SK-N-SH (cell line): ENCODE results near the gene STUB1. TPM values are rescaled to one million over a fixed set of nuclear protein-coding genes. Genes with fewer than 3 reads are reported as not detected.
"Not testable (repeated sequence)": the region's sequence is repeated elsewhere in the genome, so short reads cannot be mapped to it uniquely, and the experiment has no call there.

Experiments
- CTCF ChIA-PET: fragments of 300-600, 350-600 bp; formaldehyde crosslinking; extraction: SDS; loops from one replicate; lab custom pipeline; 2021; lab: Yijun Ruan, JAX
- POLR2A ChIA-PET: fragments of 350-600 bp; sonication (Branson Sonifier 250); formaldehyde crosslinking; extraction: SDS; loops from one replicate; lab custom pipeline; 2020; ENCODE audit warnings: antibody characterized with exemption, inconsistent platforms; lab: Yijun Ruan, JAX
- DNase-seq: peaks from one replicate; pipeline ENCODE4 v3.0.0; 2012
- H2AFZ ChIP-seq: fragments of 200-600 bp; sonication (generic); 2 replicates; pipeline ENCODE4 v1.8.1; 2016; ENCODE audit warnings: antibody characterized with exemption, mild to moderate bottlenecking, low read depth
- H3F3A ChIP-seq: fragments of 200-600 bp; sonication (generic); replicated peaks from 2 replicates; pipeline ENCODE3; 2016; ENCODE audit warnings: antibody characterized with exemption, mild to moderate bottlenecking; ENCODE audit not compliant: insufficient read depth
- H3K27ac ChIP-seq, 2 experiments: fragments of 200-500 bp in 1 of 2; fragments of 200-600 bp in 1 of 2; sonication (Bioruptor generic) in 1 of 2; sonication (generic), shearing (Covaris generic) in 1 of 2; 2 replicates each; pipeline versions ENCODE4 v1.5.1 to v1.6.1; 2014 to 2016; ENCODE audit warnings: low read depth in 2 of 2, inconsistent platforms in 1 of 2, low read length in 1 of 2, mild to moderate bottlenecking in 1 of 2, mixed read lengths in 1 of 2
- H3K27me3 ChIP-seq: fragments of 200-600 bp; sonication (generic), shearing (Covaris generic); 2 replicates; pipeline ENCODE4 v1.6.1; 2016; ENCODE audit warnings: mixed run types; ENCODE audit not compliant: insufficient read depth
- H3K36me3 ChIP-seq, 2 experiments: fragments of 200-500 bp in 1 of 2; fragments of 200-600 bp in 1 of 2; sonication (Bioruptor generic) in 1 of 2; sonication (generic) in 1 of 2; replicated peaks in 1 of 2; 2 replicates each; pipeline versions ENCODE3 to v1.5.1; 2014 to 2016; ENCODE audit warnings: low read length in 1 of 2, mild to moderate bottlenecking in 1 of 2; ENCODE audit not compliant: insufficient read depth in 2 of 2, control insufficient read depth in 1 of 2
- H3K4me1 ChIP-seq, 2 experiments: fragments of 200-500 bp in 1 of 2; fragments of 200-600 bp in 1 of 2; sonication (Bioruptor generic) in 1 of 2; sonication (generic), shearing (Covaris generic) in 1 of 2; 2 replicates each; pipeline versions ENCODE4 v1.5.1 to v1.6.1; 2014 to 2016; ENCODE audit warnings: low read depth in 1 of 2, low read length in 1 of 2, mixed run types in 1 of 2; ENCODE audit not compliant: insufficient read depth in 2 of 2, control insufficient read depth in 1 of 2
- H3K4me2 ChIP-seq: fragments of 200-600 bp; sonication (generic), shearing (Covaris generic); 2 replicates; pipeline ENCODE4 v1.6.1; 2017; ENCODE audit warnings: mixed run types
- H3K4me3 ChIP-seq, 2 experiments: fragments of 200-500 bp in 1 of 2; fragments of 200-600 bp in 1 of 2; sonication (Bioruptor generic) in 1 of 2; sonication (generic), shearing (Covaris generic) in 1 of 2; 2 replicates each; pipeline versions ENCODE4 v1.5.1 to v1.8.1; 2014 to 2016; ENCODE audit warnings: low read depth in 2 of 2, inconsistent platforms in 1 of 2, low read length in 1 of 2, mild to moderate bottlenecking in 1 of 2, mixed read lengths in 1 of 2, moderate library complexity in 1 of 2
- H3K79me2 ChIP-seq: fragments of 200-600 bp; sonication (generic); 2 replicates; pipeline ENCODE4 v1.8.1; 2017; ENCODE audit warnings: mild to moderate bottlenecking; ENCODE audit not compliant: insufficient read depth
- H3K9ac ChIP-seq: fragments of 200-600 bp; sonication (generic); 2 replicates; pipeline ENCODE4 v1.6.1; 2017; ENCODE audit warnings: mixed run types
- H3K9me2 ChIP-seq: fragments of 200-600 bp; sonication (generic); 2 replicates; pipeline ENCODE4 v1.6.1; 2017; ENCODE audit warnings: mixed run types
- H3K9me3 ChIP-seq: fragments of 200-600 bp; sonication (generic); 2 replicates; pipeline ENCODE4 v1.6.1; 2017; ENCODE audit warnings: mixed run types, mild to moderate bottlenecking, moderate library complexity
- H4K20me1 ChIP-seq: fragments of 200-600 bp; sonication (generic); 2 replicates; pipeline ENCODE4 v1.6.1; 2017; ENCODE audit warnings: mild to moderate bottlenecking, mixed run types; ENCODE audit not compliant: insufficient read depth
- CTCF ChIP-seq: fragments of 200-600 bp; sonication (generic); IDR thresholded peaks from 2 replicates; pipeline ENCODE4 v1.6.1; 2017; ENCODE audit warnings: antibody characterized with exemption, mild to moderate bottlenecking, moderate library complexity
- ELF1 ChIP-seq: IDR thresholded peaks from 2 replicates; pipeline ENCODE4 v1.4.0; 2012
- EP300 ChIP-seq, 2 experiments: IDR thresholded peaks; 2 replicates each; pipeline versions ENCODE4 v1.4.0 to v1.6.1; 2012; ENCODE audit warnings: borderline replicate concordance in 1 of 2, low read depth in 1 of 2, low read length in 1 of 2
- FOSL2 ChIP-seq: IDR thresholded peaks from 2 replicates; pipeline ENCODE4 v1.4.0; 2012; ENCODE audit warnings: low read depth, mild to moderate bottlenecking, moderate library complexity, borderline replicate concordance
- FOXJ3 ChIP-seq: sonication (generic); formaldehyde crosslinking; IDR thresholded peaks from 2 replicates; pipeline ENCODE4 v1.5.1; 2020; ENCODE audit warnings: mild to moderate bottlenecking, missing genetic modification reagents
- GABPA ChIP-seq: IDR thresholded peaks from 2 replicates; pipeline ENCODE4 v1.4.0; 2012; ENCODE audit warnings: low read depth, mild to moderate bottlenecking
- MXI1 ChIP-seq: IDR thresholded peaks from 2 replicates; pipeline ENCODE4 v1.6.1; 2012; ENCODE audit warnings: mild to moderate bottlenecking, low read depth, low read length, improper control_type of control experiment
- NFIC ChIP-seq: IDR thresholded peaks from 2 replicates; pipeline ENCODE4 v1.4.0; 2012; ENCODE audit warnings: borderline replicate concordance
- POLR2AphosphoS5 ChIP-seq: IDR thresholded peaks from 2 replicates; pipeline ENCODE4 v1.6.1; 2012; ENCODE audit warnings: low read depth, low read length
- RAD21 ChIP-seq: IDR thresholded peaks from 2 replicates; pipeline ENCODE4 v1.6.1; 2012; ENCODE audit warnings: mild to moderate bottlenecking, low read length
- SMC3 ChIP-seq: IDR thresholded peaks from 2 replicates; pipeline ENCODE4 v1.6.1; 2012; ENCODE audit warnings: low read depth, low read length, improper control_type of control experiment
- TAF1 ChIP-seq: IDR thresholded peaks from 2 replicates; pipeline ENCODE4 v1.6.1; 2012; ENCODE audit warnings: low read depth, mild to moderate bottlenecking, low read length, moderate library complexity, borderline replicate concordance
- TCF12 ChIP-seq: IDR thresholded peaks from 2 replicates; pipeline ENCODE4 v1.4.0; 2012
- YY1 ChIP-seq: IDR thresholded peaks from 2 replicates; pipeline ENCODE4 v1.4.0; 2012; ENCODE audit warnings: low read depth, mild to moderate bottlenecking
- WGBS: methylation state at CpG from one replicate; pipeline ENCODE4 v1.1.6; 2017; ENCODE audit warnings: low lambda C conversion rate; 5-methylcytosine and 5-hydroxymethylcytosine counted together
- polyA plus RNA-seq, 3 experiments: library from polyadenylated mRNA; depleted of rRNA; stranded (reverse); fragments of >200 nt; gene quantifications; 2 replicates each; pipeline ENCODE4 v1.2.3, GENCODE V29; 2012
- TF ChIP-seq, protein P1 (sequence below): IDR thresholded peaks from 2 replicates; pipeline ENCODE4 v1.6.1; 2012; ENCODE audit warnings: mild to moderate bottlenecking, low read depth, low read length, moderate library complexity
- TF ChIP-seq, protein P2 (sequence below): IDR thresholded peaks from 2 replicates; pipeline ENCODE4 v1.4.0; 2012; ENCODE audit warnings: low read depth

Gene STUB1
- polyA plus RNA-seq, 1 of the 3 experiments (the other 2 are of a cell fraction), result 323 TPM

GRCh38 chr16:712740-713250 lies 32.6 kb downstream of the STUB1 start:
- POLR2A ChIA-PET, result interaction anchor here (0.9 to 1.1 kb wide), 3 partner anchors 11 to 18 kb away, joined by 3 read pairs; no protein-coding TSS in a partner anchor

GRCh38 chr16:714079-714478 lies 33.9 kb downstream of the STUB1 start:
- no peak for DNase-seq
- H3K79me2 ChIP-seq, result 0 out of 2 replicates have a peak, but pooled peaks cover 2% of the 10 kb centered on the region
- H3K27ac ChIP-seq, result peak overlapping the region in 1 of 2 experiments; percentile 35; a peak in 1 of 4 replicates
- H3F3A ChIP-seq, result peaks cover 28% of the 10 kb centered on the region
- ChIA-PET CTCF (interaction anchor here (1.1 to 22.4 kb wide), 6 partner anchors 10 to 71 kb away, joined by 4 to 358 read pairs (median 17); partner anchors contain the start of genes ANTKMT, CCDC78, CHTF18 and CIAO3), POLR2A (interaction anchor here (1.2 to 1.4 kb wide), 2 partner anchors 11 to 14 kb away, joined by 3 to 4 read pairs; no protein-coding TSS in a partner anchor)
- peaks cover 23 to 51% of the 10 kb centered on the region in 2 experiments; a peak in 2 of 4 replicates for H3K4me1 ChIP-seq
- H3K4me2 ChIP-seq, result peak overlapping the region; percentile 73
- no peaks in the 10 kb centered on the region for H3K9me3 ChIP-seq
- H3K27me3 ChIP-seq, result no peaks in the 10 kb centered on the region
- H3K36me3 ChIP-seq, result peaks cover 0 to 4% of the 10 kb centered on the region in 2 experiments
- no peak overlapping the region for H3K9ac ChIP-seq
- peaks cover 12% of the 10 kb centered on the region; the same call in 1 of the 2 replicates for H4K20me1 ChIP-seq
- WGBS, result 88% methylated on average over 10 of the region's 11 CpGs
- H2AFZ ChIP-seq, result no peak overlapping the region
- H3K9me2 ChIP-seq, result no peaks in the 10 kb centered on the region
- no peak overlapping the region; a peak in 1 of 4 replicates for H3K4me3 ChIP-seq
- no peak for TF ChIP-seq GABPA
- no peak for TF ChIP-seq POLR2AphosphoS5
- no peak for TF ChIP-seq SMC3
- TF ChIP-seq NFIC, result no peak
- no peak for TF ChIP-seq MXI1
- no peak for TF ChIP-seq TAF1
- TF ChIP-seq ELF1, result no peak
- TF ChIP-seq CTCF, result no peak
- TF ChIP-seq, protein P1, sequence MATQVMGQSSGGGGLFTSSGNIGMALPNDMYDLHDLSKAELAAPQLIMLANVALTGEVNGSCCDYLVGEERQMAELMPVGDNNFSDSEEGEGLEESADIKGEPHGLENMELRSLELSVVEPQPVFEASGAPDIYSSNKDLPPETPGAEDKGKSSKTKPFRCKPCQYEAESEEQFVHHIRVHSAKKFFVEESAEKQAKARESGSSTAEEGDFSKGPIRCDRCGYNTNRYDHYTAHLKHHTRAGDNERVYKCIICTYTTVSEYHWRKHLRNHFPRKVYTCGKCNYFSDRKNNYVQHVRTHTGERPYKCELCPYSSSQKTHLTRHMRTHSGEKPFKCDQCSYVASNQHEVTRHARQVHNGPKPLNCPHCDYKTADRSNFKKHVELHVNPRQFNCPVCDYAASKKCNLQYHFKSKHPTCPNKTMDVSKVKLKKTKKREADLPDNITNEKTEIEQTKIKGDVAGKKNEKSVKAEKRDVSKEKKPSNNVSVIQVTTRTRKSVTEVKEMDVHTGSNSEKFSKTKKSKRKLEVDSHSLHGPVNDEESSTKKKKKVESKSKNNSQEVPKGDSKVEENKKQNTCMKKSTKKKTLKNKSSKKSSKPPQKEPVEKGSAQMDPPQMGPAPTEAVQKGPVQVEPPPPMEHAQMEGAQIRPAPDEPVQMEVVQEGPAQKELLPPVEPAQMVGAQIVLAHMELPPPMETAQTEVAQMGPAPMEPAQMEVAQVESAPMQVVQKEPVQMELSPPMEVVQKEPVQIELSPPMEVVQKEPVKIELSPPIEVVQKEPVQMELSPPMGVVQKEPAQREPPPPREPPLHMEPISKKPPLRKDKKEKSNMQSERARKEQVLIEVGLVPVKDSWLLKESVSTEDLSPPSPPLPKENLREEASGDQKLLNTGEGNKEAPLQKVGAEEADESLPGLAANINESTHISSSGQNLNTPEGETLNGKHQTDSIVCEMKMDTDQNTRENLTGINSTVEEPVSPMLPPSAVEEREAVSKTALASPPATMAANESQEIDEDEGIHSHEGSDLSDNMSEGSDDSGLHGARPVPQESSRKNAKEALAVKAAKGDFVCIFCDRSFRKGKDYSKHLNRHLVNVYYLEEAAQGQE, result no peak
- TF ChIP-seq FOXJ3 (CRISPR knock-in tag), result no peak
- TF ChIP-seq YY1, result no peak

More at GRCh38 chr16:712740-713250, 32.6 kb downstream of the STUB1 start:
- H3K4me2 ChIP-seq, H3K9me3 ChIP-seq, H2AFZ ChIP-seq, H3K9ac ChIP-seq: not testable (repeated sequence)
- WGBS, result 19% methylated on average over 13 of the region's 13 CpGs
- peaks cover 25% of the 10 kb centered on the region for H3F3A ChIP-seq
- TF ChIP-seq CTCF (peak; percentile 82), EP300 (IDR thresholded peaks at IDR 0.05; ENCODE audit: borderline replicate concordance in 1 of 2, low read depth in 1 of 2, low read length in 1 of 2) (peak in 1 of 2 experiments; percentile 5; a peak in 1 of 4 replicates), FOSL2 (peak; percentile 75; the same call in 1 of the 2 replicates), RAD21 (peak; percentile 26; the same call in 1 of the 2 replicates), TCF12 (0 out of 2 replicates have a peak, but pooled peaks have one; percentile 29)
- TF ChIP-seq, protein P2, sequence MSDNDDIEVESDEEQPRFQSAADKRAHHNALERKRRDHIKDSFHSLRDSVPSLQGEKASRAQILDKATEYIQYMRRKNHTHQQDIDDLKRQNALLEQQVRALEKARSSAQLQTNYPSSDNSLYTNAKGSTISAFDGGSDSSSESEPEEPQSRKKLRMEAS, result 0 out of 2 replicates have a peak, but pooled peaks have one; percentile 29
- TF ChIP-seq, all 33 proteins: peak for 6; not testable (repeated sequence) for 27
- H3K79me2 ChIP-seq, DNase-seq, H3K36me3 ChIP-seq, H3K4me3 ChIP-seq, H3K9me2 ChIP-seq, H3K27me3 ChIP-seq: not testable (repeated sequence)
- H3K4me1 ChIP-seq, result peaks cover 23 to 44% of the 10 kb centered on the region in 2 experiments; a peak in 2 of 4 replicates
- peaks cover 12% of the 10 kb centered on the region; the same call in 1 of the 2 replicates for H4K20me1 ChIP-seq
- peak overlapping the region in 1 of 2 experiments; percentile 67; a peak in 2 of 4 replicates for H3K27ac ChIP-seq
- CTCF ChIA-PET, result interaction anchor here (0.6 to 22.4 kb wide), 16 partner anchors 9 to 343 kb away, joined by 3 to 358 read pairs (median 4); partner anchors contain the start of genes ANTKMT, CCDC78, CHTF18 and CIAO3
